Activated CD4-positive, alpha-beta memory T cell treated with anti-CD3 and anti-CD28 coated beads for 36 hours (primary cell): ENCODE results near the gene PUSL1. TPM values are rescaled to one million over a fixed set of nuclear protein-coding genes. Genes with fewer than 3 reads are reported as not detected.
"Not testable (repeated sequence)": the region's sequence is repeated elsewhere in the genome, so short reads cannot be mapped to it uniquely, and the experiment has no call there.

Experiments used
- CTCF ChIA-PET: fragments of 350-600 bp; sonication (Branson Sonifier 250); formaldehyde crosslinking; loops from one replicate; lab custom pipeline; 2021; ENCODE audit warnings: antibody characterized with exemption, inconsistent platforms; lab: Charles Lee
- POLR2A ChIA-PET: fragments of 350-600 bp; sonication (Branson Sonifier 250); formaldehyde crosslinking; loops from one replicate; lab custom pipeline; 2021; ENCODE audit warnings: antibody characterized with exemption; lab: Charles Lee
- DNase-seq: peaks from one replicate; pipeline ENCODE4 v3.0.0-alpha.2; 2020
- H3K27ac Mint-ChIP-seq: one replicate; pipeline ENCODE4 v1.8.0; 2021; ENCODE audit warnings: mixed read lengths
- H3K27me3 Mint-ChIP-seq: one replicate; pipeline ENCODE4 v1.8.0; 2021; ENCODE audit warnings: mixed read lengths
- H3K36me3 Mint-ChIP-seq: one replicate; pipeline ENCODE4 v1.8.0; 2021; ENCODE audit warnings: mixed read lengths
- H3K4me1 Mint-ChIP-seq: one replicate; pipeline ENCODE4 v1.8.0; 2021; ENCODE audit warnings: low read depth, mixed read lengths
- H3K4me3 Mint-ChIP-seq: one replicate; pipeline ENCODE4 v1.8.0; 2021; ENCODE audit warnings: mild to moderate bottlenecking, mixed read lengths
- H3K9me3 Mint-ChIP-seq: one replicate; pipeline ENCODE4 v1.8.0; 2021; ENCODE audit warnings: mixed read lengths
- intact Hi-C: fragments of 100-400 bp; cut with micrococcal nuclease; formaldehyde crosslinking; loops from one replicate; pipeline ENCODE4 v1.15.1; 2023
- total RNA-seq, 2 experiments: library from RNA; stranded (reverse); gene quantifications; one replicate each; pipeline ENCODE4 v1.2.3, GENCODE V29; 2021

The PUSL1 gene
- total RNA-seq, 2 experiments from 2014 or later: 19.7 to 23.1 TPM

GRCh38 chr1:1314678-1315335 is 6.4 kb downstream of the PUSL1 start:
- intact Hi-C loops: no loop called here
- H3K4me1 Mint-ChIP-seq: peaks cover 3% of the 10 kb centered on the region
- H3K27me3 Mint-ChIP-seq: no peaks in the 10 kb centered on the region
- H3K4me3 Mint-ChIP-seq: no peak overlapping the region
- POLR2A ChIA-PET: interaction anchor here (0.9 kb wide), 1 partner anchor 20 kb away, joined by 3 read pairs; no protein-coding TSS in a partner anchor
- no peak for DNase-seq
- CTCF ChIA-PET: interaction anchor here (1.1 kb wide), 1 partner anchor 56 kb away, joined by 3 read pairs; no protein-coding TSS in a partner anchor
- H3K9me3 Mint-ChIP-seq: no peaks in the 10 kb centered on the region
- H3K36me3 Mint-ChIP-seq: peaks cover 18% of the 10 kb centered on the region
- H3K27ac Mint-ChIP-seq: no peak overlapping the region

GRCh38 chr1:1315435-1315954 is 7.1 kb downstream of the PUSL1 start:
- Mint-ChIP-seq H3K36me3 (peaks cover 22% of the 10 kb centered on the region), H3K27me3 (no peaks in the 10 kb centered on the region), H3K4me1 (peaks cover 5% of the 10 kb centered on the region), H3K9me3 (no peaks in the 10 kb centered on the region), H3K4me3 (no peak overlapping the region), H3K27ac (no peak overlapping the region)
- CTCF ChIA-PET: interaction anchor here (1.1 kb wide), 1 partner anchor 56 kb away, joined by 3 read pairs; no protein-coding TSS in a partner anchor
- POLR2A ChIA-PET: no interaction called here
- intact Hi-C loops: no loop called here
- DNase-seq: no peak

GRCh38 chr1:1316199-1316598 is 7.8 kb downstream of the PUSL1 start:
- H3K27ac Mint-ChIP-seq, H3K9me3 Mint-ChIP-seq, H3K4me3 Mint-ChIP-seq, POLR2A ChIA-PET, DNase-seq, H3K4me1 Mint-ChIP-seq, H3K27me3 Mint-ChIP-seq, intact Hi-C loops, CTCF ChIA-PET: not testable (repeated sequence)
- H3K36me3 Mint-ChIP-seq: peaks cover 19% of the 10 kb centered on the region

GRCh38 chr1:1317420-1317819 is 9.0 kb downstream of the PUSL1 start:
- Mint-ChIP-seq H3K27me3 (no peaks in the 10 kb centered on the region), H3K4me1 (peaks cover 12% of the 10 kb centered on the region), H3K36me3 (peaks cover 19% of the 10 kb centered on the region), H3K9me3 (no peaks in the 10 kb centered on the region), H3K27ac (no peak overlapping the region), H3K4me3 (no peak overlapping the region)
- intact Hi-C loops: no loop called here
- DNase-seq: no peak
- POLR2A ChIA-PET: no interaction called here
- CTCF ChIA-PET: no interaction called here

- Mint-ChIP-seq H3K9me3 (no peaks in the 10 kb centered on the region), H3K27ac (no peak overlapping the region)
- CTCF ChIA-PET: no interaction called here
Measured at GRCh38 chr1:1318131-1318652, 9.8 kb downstream of the PUSL1 start.

GRCh38 chr1:1318777-1319645 is 10.6 kb downstream of the PUSL1 start:
- peaks cover 13% of the 10 kb centered on the region for H3K36me3 Mint-ChIP-seq
- ChIA-PET POLR2A (interaction anchor here (1.7 kb wide), 1 partner anchor 13 kb away, joined by 4 read pairs; no protein-coding TSS in a partner anchor), CTCF (no interaction called here)
- no peaks in the 10 kb centered on the region for H3K27me3 Mint-ChIP-seq
- H3K4me1 Mint-ChIP-seq: peaks cover 21% of the 10 kb centered on the region
- intact Hi-C loops: no loop called here
- DNase-seq: no peak
- H3K9me3 Mint-ChIP-seq: no peaks in the 10 kb centered on the region
- H3K27ac Mint-ChIP-seq: no peak overlapping the region
- H3K4me3 Mint-ChIP-seq: no peak overlapping the region

More at GRCh38 chr1:1318131-1318652, 9.8 kb downstream of the PUSL1 start:
- no peak overlapping the region for H3K4me3 Mint-ChIP-seq
- H3K36me3 Mint-ChIP-seq: peaks cover 18% of the 10 kb centered on the region
- H3K4me1 Mint-ChIP-seq: peaks cover 17% of the 10 kb centered on the region
- no peaks in the 10 kb centered on the region for H3K27me3 Mint-ChIP-seq
- intact Hi-C loops: no loop called here
- POLR2A ChIA-PET: no interaction called here
- DNase-seq: no peak

- H3K27me3 Mint-ChIP-seq: no peaks in the 10 kb centered on the region
- no peak overlapping the region for H3K4me3 Mint-ChIP-seq
- H3K9me3 Mint-ChIP-seq: no peaks in the 10 kb centered on the region
- CTCF ChIA-PET: no interaction called here
- intact Hi-C loops: no loop called here
- H3K4me1 Mint-ChIP-seq: peaks cover 23% of the 10 kb centered on the region
- no peak for DNase-seq
- H3K27ac Mint-ChIP-seq: no peak overlapping the region
- H3K36me3 Mint-ChIP-seq: peaks cover 14% of the 10 kb centered on the region
- POLR2A ChIA-PET: interaction anchor here (1.7 kb wide), 1 partner anchor 13 kb away, joined by 4 read pairs; no protein-coding TSS in a partner anchor
Measured at GRCh38 chr1:1319646-1319941, 11.2 kb downstream of the PUSL1 start.

- CTCF ChIA-PET: interaction anchor here (1.2 kb wide), 1 partner anchor 70 kb away, joined by 3 read pairs; no protein-coding TSS in a partner anchor
Measured at GRCh38 chr1:1320666-1321448, 12.5 kb downstream of the PUSL1 start.

GRCh38 chr1:1321477-1321876 is 13.1 kb downstream of the PUSL1 start:
- H3K9me3 Mint-ChIP-seq: no peaks in the 10 kb centered on the region
- ChIA-PET CTCF (no interaction called here), POLR2A (interaction anchor here (0.6 kb wide), 1 partner anchor 610 kb away, joined by 3 read pairs; no protein-coding TSS in a partner anchor)
- no peaks in the 10 kb centered on the region for H3K27me3 Mint-ChIP-seq
- peaks cover 12% of the 10 kb centered on the region for H3K36me3 Mint-ChIP-seq
- no peak for DNase-seq
- H3K27ac Mint-ChIP-seq: no peak overlapping the region
- H3K4me1 Mint-ChIP-seq: peaks cover 31% of the 10 kb centered on the region
- no peak overlapping the region for H3K4me3 Mint-ChIP-seq
- intact Hi-C loops: no loop called here

More at GRCh38 chr1:1320666-1321448, 12.5 kb downstream of the PUSL1 start:
- Mint-ChIP-seq H3K4me3 (no peak overlapping the region), H3K4me1 (peaks cover 26% of the 10 kb centered on the region), H3K27me3 (no peaks in the 10 kb centered on the region), H3K9me3 (no peaks in the 10 kb centered on the region), H3K36me3 (peaks cover 12% of the 10 kb centered on the region), H3K27ac (no peak overlapping the region)
- POLR2A ChIA-PET: interaction anchor here (0.6 kb wide), 1 partner anchor 610 kb away, joined by 3 read pairs; no protein-coding TSS in a partner anchor
- DNase-seq: no peak
- intact Hi-C loops: no loop called here

- H3K4me1 Mint-ChIP-seq: peaks cover 31% of the 10 kb centered on the region
- peak overlapping the region; percentile 74 for H3K4me3 Mint-ChIP-seq
- H3K9me3 Mint-ChIP-seq: no peaks in the 10 kb centered on the region
- no peak for DNase-seq
- peaks cover 11% of the 10 kb centered on the region for H3K36me3 Mint-ChIP-seq
- no peaks in the 10 kb centered on the region for H3K27me3 Mint-ChIP-seq
- H3K27ac Mint-ChIP-seq: no peak overlapping the region
- CTCF ChIA-PET: no interaction called here
- POLR2A ChIA-PET: no interaction called here
- intact Hi-C loops: no loop called here
Measured at GRCh38 chr1:1322418-1322817, 14.0 kb downstream of the PUSL1 start.

- Mint-ChIP-seq H3K27me3 (no peaks in the 10 kb centered on the region), H3K36me3 (peaks cover 9% of the 10 kb centered on the region), H3K27ac (peak overlapping the region; percentile 60), H3K9me3 (no peaks in the 10 kb centered on the region), H3K4me3 (peak overlapping the region; percentile 74), H3K4me1 (peaks cover 31% of the 10 kb centered on the region)
- ChIA-PET POLR2A (no interaction called here), CTCF (interaction anchor here (1.0 kb wide), 1 partner anchor 49 kb away, joined by 4 read pairs; no protein-coding TSS in a partner anchor)
- no peak for DNase-seq
- intact Hi-C loops: no loop called here
Measured at GRCh38 chr1:1322952-1323351, 14.6 kb downstream of the PUSL1 start.
